ENCODE data around the gene H2AZ1. TPM values are rescaled to one million over a fixed set of nuclear protein-coding genes. Genes with fewer than 3 reads are reported as not detected.

Gene H2AZ1
- 246 and 258 TPM in 2 replicates for total RNA-seq

DNA sequence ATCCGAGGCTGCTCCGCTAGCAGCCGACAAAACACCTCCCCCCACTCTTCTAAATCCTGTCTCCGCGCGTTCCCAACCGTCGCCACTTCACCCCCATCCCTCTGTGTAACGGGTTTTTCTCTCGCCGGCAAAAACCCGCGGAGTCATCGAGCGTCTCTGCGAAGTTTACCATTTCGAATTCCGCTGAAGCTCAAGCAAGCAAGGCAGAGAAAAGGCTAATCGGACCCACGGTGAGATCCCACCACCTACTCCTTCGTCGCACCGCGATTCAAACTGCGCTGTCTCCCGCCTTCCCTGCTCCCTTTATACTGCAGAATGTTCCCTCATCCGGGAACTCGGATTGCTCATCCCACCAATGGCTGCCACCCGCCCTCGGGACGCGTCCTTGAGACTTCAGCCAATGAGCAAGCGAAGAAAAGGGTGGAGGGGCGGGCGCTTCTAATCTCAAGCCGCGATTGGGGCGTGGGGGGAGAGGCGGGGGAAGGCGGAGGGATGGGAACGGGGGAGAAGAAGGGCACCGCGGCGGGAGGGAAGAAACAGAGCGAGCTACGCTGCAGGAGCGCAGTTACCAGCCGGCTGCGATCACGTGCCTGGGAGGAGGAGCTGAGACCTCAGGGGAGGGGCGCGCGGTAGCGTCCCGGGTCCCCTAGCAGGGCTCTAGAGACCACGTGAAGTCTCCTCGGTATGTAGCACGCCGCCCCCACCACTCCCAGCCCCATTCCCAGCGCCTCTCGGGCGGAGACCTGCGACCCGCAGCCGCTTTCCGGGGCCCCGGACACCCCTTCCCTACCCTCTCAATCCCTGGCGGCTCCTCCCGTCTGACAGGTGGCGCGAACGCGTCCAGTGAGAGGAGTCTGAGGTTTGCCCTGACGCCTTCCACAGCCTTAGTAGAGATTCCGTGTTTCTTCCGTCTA, at the start of gene H2AZ1:
Gene H2AZ1 (minus strand): TSS at position 277 of the 914 bp plus-strand sequence. CDS start 105 bp downstream, at position 172.

DNA sequence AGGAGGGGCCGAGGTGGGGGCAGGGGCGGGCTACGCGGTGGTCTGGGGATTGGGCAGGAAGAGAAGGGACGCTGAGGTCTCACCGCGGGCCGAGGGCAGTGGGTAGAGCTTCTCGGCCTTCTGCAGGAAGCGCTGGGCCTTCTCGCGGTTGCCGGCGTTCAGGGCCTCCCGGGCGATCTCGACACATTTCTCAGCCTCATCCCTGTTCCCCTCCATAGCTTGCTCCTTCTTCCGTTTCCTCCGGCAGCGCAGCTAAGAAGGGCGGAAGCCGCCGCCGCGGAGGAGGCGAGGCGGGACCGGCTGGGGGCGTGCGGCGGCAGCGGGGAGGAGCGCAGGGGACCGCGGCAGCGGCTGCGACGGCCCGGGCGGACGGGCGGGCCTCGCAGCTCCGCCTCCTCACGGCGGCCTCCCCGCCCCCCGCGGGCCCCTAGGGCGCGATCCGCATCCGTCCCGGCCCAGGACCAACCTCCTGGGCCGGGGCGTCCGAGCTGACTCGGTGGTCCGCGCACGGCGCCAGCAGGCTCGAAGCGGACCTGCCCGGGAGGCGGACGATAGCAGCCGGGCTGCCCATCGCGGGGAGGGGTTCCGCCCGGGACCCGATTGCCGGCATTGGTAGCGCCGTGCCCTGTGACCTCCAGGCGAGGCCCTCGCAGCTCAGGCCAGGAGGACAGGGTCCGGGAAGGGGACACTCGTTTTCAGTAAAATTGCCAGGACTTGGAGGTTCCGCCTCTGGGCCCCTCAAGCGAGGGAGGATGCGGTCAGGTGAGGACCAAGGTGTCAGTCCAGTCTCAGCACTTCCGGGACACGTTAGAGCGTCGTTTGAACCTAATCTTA, 3.5 kb downstream of the H2AZ1 start, which contains the start of gene DNAJB14:
Gene DNAJB14 (minus strand): TSS at position 263 of the 834 bp plus-strand sequence. CDS start 47 bp downstream, at position 216.

Other genes starting within 250 kb of the H2AZ1 start
- 34.1 and 127 TPM in 2 replicates for gene DAPP1, start 133.4 kb downstream of the H2AZ1 start, total RNA-seq
- 71.8 and 73.1 TPM in 2 replicates for gene LAMTOR3, start 55.8 kb downstream of the H2AZ1 start, total RNA-seq
- 24.6 and 31.5 TPM in 2 replicates for gene DNAJB14, start 3.7 kb downstream of the H2AZ1 start, total RNA-seq
- gene DDIT4L, start 240.2 kb upstream of the H2AZ1 start, total RNA-seq = 0.43 and 1.2 TPM in 2 replicates